ENCODE measurements around the gene NLRP3. TPM values are rescaled to one million over a fixed set of nuclear protein-coding genes. Genes with fewer than 3 reads are reported as not detected.

The NLRP3 gene
- total RNA-seq, 1 donor from 2014 or later, result 0.22 TPM

DNA sequence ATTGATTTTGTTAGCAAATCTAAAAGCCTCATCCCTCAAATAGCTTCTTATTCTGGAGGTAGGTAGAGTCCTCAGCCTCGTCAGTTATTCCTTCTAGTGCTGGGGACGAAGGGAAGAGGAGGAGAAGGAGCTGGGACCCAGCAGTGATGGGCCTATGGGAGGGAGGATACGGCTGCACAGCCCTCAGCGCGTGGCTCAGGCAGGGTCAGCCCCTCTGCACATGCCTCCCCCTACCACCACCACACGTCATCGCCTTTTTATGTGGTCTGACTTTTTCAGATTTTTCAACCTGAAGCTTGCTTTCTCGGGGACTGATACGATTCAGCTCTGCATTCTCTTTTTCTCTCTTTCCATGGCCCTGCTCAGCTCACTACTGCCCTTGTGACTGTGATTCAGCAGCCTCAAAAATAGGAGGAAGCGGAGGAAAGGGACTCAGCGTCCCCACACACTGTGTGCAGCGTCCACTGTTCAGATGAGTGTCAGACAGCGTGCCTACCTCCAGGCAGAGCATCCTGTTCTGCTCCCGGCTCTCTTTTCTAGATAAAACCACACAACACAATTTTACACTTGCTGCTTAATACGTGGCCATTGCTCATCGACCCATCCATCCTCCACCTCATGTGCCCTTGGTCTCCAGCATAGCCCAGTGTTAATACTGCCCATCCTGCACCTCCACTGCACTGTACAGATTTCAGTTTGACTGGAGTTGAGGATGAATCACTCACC, 41.1 kb downstream of the NLRP3 start:
- Mint-ChIP-seq H3K27me3 (ENCODE audit: low read depth) (peaks cover 29% of the 10 kb centered on the region), H3K36me3 (no peaks in the 10 kb centered on the region), H3K9me3 (peaks cover 4% of the 10 kb centered on the region), H3K27ac (no peak overlapping the region), H3K4me3 (no peak overlapping the region), H3K4me1 (peaks cover 5% of the 10 kb centered on the region)
- DNase-seq (ENCODE audit: low spot score in 2 of 2, unreplicated experiment in 2 of 2), result no peak
- TF ChIP-seq, protein P1, sequence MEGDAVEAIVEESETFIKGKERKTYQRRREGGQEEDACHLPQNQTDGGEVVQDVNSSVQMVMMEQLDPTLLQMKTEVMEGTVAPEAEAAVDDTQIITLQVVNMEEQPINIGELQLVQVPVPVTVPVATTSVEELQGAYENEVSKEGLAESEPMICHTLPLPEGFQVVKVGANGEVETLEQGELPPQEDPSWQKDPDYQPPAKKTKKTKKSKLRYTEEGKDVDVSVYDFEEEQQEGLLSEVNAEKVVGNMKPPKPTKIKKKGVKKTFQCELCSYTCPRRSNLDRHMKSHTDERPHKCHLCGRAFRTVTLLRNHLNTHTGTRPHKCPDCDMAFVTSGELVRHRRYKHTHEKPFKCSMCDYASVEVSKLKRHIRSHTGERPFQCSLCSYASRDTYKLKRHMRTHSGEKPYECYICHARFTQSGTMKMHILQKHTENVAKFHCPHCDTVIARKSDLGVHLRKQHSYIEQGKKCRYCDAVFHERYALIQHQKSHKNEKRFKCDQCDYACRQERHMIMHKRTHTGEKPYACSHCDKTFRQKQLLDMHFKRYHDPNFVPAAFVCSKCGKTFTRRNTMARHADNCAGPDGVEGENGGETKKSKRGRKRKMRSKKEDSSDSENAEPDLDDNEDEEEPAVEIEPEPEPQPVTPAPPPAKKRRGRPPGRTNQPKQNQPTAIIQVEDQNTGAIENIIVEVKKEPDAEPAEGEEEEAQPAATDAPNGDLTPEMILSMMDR (IDR thresholded peaks at IDR 0.05; ENCODE audit: unreplicated experiment), result no peak

DNA sequence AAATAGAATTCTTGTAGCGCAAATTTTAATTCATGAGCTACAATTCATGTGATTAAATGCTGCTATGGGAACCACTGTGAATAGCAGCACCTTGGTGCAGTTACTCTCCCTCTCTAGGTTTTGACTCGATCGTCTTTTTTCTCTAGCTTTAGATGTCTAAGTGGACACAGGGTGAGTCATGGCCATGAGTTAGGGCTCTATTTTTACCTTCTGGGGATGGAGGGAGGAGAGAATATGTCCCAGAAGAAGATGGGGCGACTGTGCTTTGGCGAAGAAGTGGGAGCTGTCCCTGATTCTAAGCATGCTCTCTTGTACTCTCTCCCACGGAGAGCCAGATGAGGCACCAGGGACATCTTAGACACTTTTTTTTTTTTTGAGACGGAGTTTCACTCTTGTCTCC, 43.5 kb downstream of the NLRP3 start:
- TF ChIP-seq, protein P1 (IDR thresholded peaks at IDR 0.05; ENCODE audit: unreplicated experiment), result no peak
- Mint-ChIP-seq H3K4me1 (no peaks in the 10 kb centered on the region), H3K27me3 (ENCODE audit: low read depth) (peaks cover 7% of the 10 kb centered on the region), H3K36me3 (no peaks in the 10 kb centered on the region), H3K27ac (no peak overlapping the region), H3K9me3 (peaks cover 18% of the 10 kb centered on the region), H3K4me3 (no peak overlapping the region)
- DNase-seq (ENCODE audit: low spot score in 2 of 2, unreplicated experiment in 2 of 2), result no peak

DNA sequence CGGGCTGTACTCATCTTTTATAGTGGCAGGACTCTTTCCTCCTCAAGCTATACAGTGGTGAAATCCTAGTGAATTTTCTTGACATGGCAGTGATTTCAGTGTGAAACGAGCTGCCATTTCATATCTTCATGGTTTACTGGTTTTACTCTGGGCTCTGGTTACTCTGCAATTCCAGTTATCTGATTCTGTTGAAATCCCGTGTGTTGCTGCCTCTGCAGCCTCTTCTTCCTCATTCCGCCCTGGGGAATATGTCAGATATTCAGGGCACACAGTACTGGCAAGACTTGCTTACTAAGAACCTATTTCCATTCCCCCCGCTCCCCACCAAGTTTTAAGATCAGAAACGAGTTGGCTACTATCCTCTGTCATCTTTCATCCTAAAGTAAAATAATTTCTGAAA, 49.8 kb downstream of the NLRP3 start:
- H3K4me1 Mint-ChIP-seq, result no peaks in the 10 kb centered on the region
- H3K36me3 Mint-ChIP-seq, result no peaks in the 10 kb centered on the region

DNA sequence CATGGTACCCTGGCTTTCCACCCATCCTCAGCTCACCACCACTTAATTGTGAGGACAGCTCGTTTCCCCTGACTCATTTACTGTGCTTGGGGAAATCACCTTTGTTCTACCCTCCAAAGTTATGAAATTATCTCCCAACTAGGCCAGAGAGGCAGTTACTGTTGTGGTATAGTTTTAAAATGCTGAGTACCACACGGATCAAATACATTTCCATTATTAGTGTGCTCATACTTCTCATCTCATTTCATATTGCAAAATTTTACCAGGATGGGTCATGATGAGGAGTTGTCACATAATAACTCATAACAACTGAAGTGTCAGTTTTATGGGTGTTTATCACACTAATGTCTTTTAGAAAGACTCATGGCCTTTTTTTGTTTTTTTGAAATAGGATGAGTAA, 51.2 kb downstream of the NLRP3 start:
- DNase-seq (ENCODE audit: low spot score in 2 of 2, unreplicated experiment in 2 of 2), result no peak
- H3K4me1 Mint-ChIP-seq, result no peaks in the 10 kb centered on the region
- H3K36me3 Mint-ChIP-seq, result no peaks in the 10 kb centered on the region
- no peaks in the 10 kb centered on the region for H3K27me3 Mint-ChIP-seq (ENCODE audit: low read depth)
- peaks cover 13% of the 10 kb centered on the region for H3K9me3 Mint-ChIP-seq
- TF ChIP-seq, protein P1 (IDR thresholded peaks at IDR 0.05; ENCODE audit: unreplicated experiment), result no peak
- no peak overlapping the region for H3K27ac Mint-ChIP-seq
- no peak overlapping the region for H3K4me3 Mint-ChIP-seq

More for the DNA sequence above, 49.8 kb downstream of the NLRP3 start:
- DNase-seq (ENCODE audit: low spot score in 2 of 2, unreplicated experiment in 2 of 2), result no peak
- TF ChIP-seq, protein P1 (IDR thresholded peaks at IDR 0.05; ENCODE audit: unreplicated experiment), result no peak
- H3K9me3 Mint-ChIP-seq, result peaks cover 18% of the 10 kb centered on the region
- no peaks in the 10 kb centered on the region for H3K27me3 Mint-ChIP-seq (ENCODE audit: low read depth)
- no peak overlapping the region for H3K27ac Mint-ChIP-seq
- no peak overlapping the region for H3K4me3 Mint-ChIP-seq

DNA sequence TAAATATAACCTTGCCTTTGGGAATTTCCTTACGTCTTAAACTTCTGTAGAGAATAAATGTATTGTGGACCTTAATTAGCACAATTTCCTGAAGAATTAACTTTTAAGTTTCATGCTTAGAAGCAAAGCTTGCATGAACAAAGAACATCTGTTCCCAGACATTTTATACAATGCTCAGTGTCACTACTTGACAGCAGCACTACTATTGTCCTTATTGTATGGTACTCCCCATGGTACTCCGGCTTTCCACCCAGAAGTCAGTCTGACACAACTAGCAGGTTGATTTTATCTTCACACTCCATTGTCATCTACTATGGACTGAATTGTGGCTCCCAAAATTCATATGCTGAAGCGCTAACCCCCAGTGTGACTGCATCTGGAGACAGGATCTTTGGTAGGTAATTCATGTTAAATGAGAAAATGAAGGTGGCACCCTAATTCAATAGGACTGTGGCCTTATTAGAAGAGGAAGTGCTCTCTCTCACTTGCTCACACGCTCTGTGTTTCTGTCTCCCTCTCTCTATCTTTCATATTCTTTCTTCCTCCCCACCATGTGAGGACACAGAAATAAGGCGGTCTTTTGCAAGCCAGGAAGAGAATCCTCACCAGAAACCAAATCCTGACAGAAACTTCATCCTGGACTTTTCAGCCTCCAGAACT, 52.6 kb downstream of the NLRP3 start:
- TF ChIP-seq, protein P1 (IDR thresholded peaks at IDR 0.05; ENCODE audit: unreplicated experiment), result no peak
- Mint-ChIP-seq H3K4me3 (no peak overlapping the region), H3K9me3 (peaks cover 3% of the 10 kb centered on the region), H3K27ac (no peak overlapping the region), H3K36me3 (no peaks in the 10 kb centered on the region), H3K27me3 (ENCODE audit: low read depth) (no peaks in the 10 kb centered on the region), H3K4me1 (no peaks in the 10 kb centered on the region)
- DNase-seq (ENCODE audit: low spot score in 2 of 2, unreplicated experiment in 2 of 2), result no peak

All from mesothelial cell of epicardium (in vitro differentiated cells).